ENCODE results near the gene TNS3. TPM values are rescaled to one million over a fixed set of nuclear protein-coding genes. Genes with fewer than 3 reads are reported as not detected.

Gene TNS3
- total and polyA plus RNA-seq, 2 donors (not counting 1 experiment from before 2014, with no cell fraction given): 11.4 to 77.5 TPM

GRCh38 chr7:47247132-47247531 lies 334.8 kb downstream of the TNS3 start:
- Histone ChIP-seq H2AFZ (ENCODE audit: insufficient read depth, low read depth, low read length, poor library complexity, severe bottlenecking) (no peak overlapping the region), H4K20me1 (ENCODE audit: control insufficient read depth, insufficient read depth, low read length, poor library complexity, severe bottlenecking) (no peaks in the 10 kb centered on the region), H3K27ac (ENCODE audit: low read length in 2 of 2) (no peak overlapping the region), H3K4me1 (ENCODE audit: control insufficient read depth in 2 of 2, insufficient read depth in 2 of 2, low read length in 2 of 2) (no peaks in the 10 kb centered on the region), H3K79me2 (ENCODE audit: control insufficient read depth, insufficient read depth, low read length) (no peaks in the 10 kb centered on the region), H3K27me3 (replicated peaks in 1 of 4; ENCODE audit: control extremely low read depth in 1 of 4, control insufficient read depth in 3 of 4, insufficient read depth in 4 of 4, low read length in 3 of 4) (no peaks in the 10 kb centered on the region), H3K9me3 (ENCODE audit: control extremely low read depth in 1 of 3, control insufficient read depth in 2 of 3, insufficient read depth in 1 of 3, low read length in 2 of 3) (peaks cover 0 to 5% (median 0%) of the 10 kb centered on the region in 3 donors), H3K4me3 (ENCODE audit: control extremely low read depth in 1 of 5, extremely low read depth in 1 of 5, insufficient read depth in 1 of 5, low read depth in 2 of 5, low read length in 4 of 5) (no peak overlapping the region), H3K4me2 (replicated peaks; ENCODE audit: low read depth, low read length, poor library complexity, severe bottlenecking) (no peak overlapping the region), H3K36me3 (replicated peaks in 1 of 2; ENCODE audit: control extremely low read depth in 1 of 2, control insufficient read depth in 1 of 2, extremely low read depth in 1 of 2, insufficient read depth in 2 of 2, low read length in 1 of 2) (no peaks in the 10 kb centered on the region), H3K9ac (ENCODE audit: low read length) (no peak overlapping the region)
- POLR2A ChIA-PET: no interaction called here
- Mint-ChIP-seq H3K27me3 (no peaks in the 10 kb centered on the region), H3K9me3 (ENCODE audit: insufficient read depth) (peaks cover 4% of the 10 kb centered on the region), H3K4me3 (no peak overlapping the region), H3K4me1 (no peaks in the 10 kb centered on the region), H3K27ac (no peak overlapping the region)
- WGBS (ENCODE audit: insufficient coverage): 74% methylated on average over 5 of the region's 5 CpGs
- intact Hi-C loops (cut with micrococcal nuclease): no loop called here
- CTCF ChIA-PET: no interaction called here
- TF ChIP-seq EZH2 (IDR thresholded peaks at IDR 0.05; ENCODE audit: borderline replicate concordance, insufficient read depth, low read depth, low read length, poor library complexity, severe bottlenecking) (no peak), CTCF (IDR thresholded peaks at IDR 0.05) (no peak)
- no peak for ATAC-seq (ENCODE audit: low read depth)
- no peak for DNase-seq

- Histone ChIP-seq H3K9ac (ENCODE audit: low read length) (no peak overlapping the region), H3K27me3 (replicated peaks in 1 of 4; ENCODE audit: control extremely low read depth in 1 of 4, control insufficient read depth in 3 of 4, insufficient read depth in 4 of 4, low read length in 3 of 4) (no peaks in the 10 kb centered on the region), H3K9me3 (ENCODE audit: control extremely low read depth in 1 of 3, control insufficient read depth in 2 of 3, insufficient read depth in 1 of 3, low read length in 2 of 3) (no peaks in the 10 kb centered on the region), H3K27ac (ENCODE audit: low read length in 2 of 2) (no peak overlapping the region), H3K4me1 (ENCODE audit: control insufficient read depth in 2 of 2, insufficient read depth in 2 of 2, low read length in 2 of 2) (no peaks in the 10 kb centered on the region), H3K79me2 (ENCODE audit: control insufficient read depth, insufficient read depth, low read length) (no peaks in the 10 kb centered on the region), H3K36me3 (replicated peaks in 1 of 2; ENCODE audit: control extremely low read depth in 1 of 2, control insufficient read depth in 1 of 2, extremely low read depth in 1 of 2, insufficient read depth in 2 of 2, low read length in 1 of 2) (no peaks in the 10 kb centered on the region), H2AFZ (ENCODE audit: insufficient read depth, low read depth, low read length, poor library complexity, severe bottlenecking) (no peak overlapping the region), H3K4me2 (replicated peaks; ENCODE audit: low read depth, low read length, poor library complexity, severe bottlenecking) (no peak overlapping the region), H4K20me1 (ENCODE audit: control insufficient read depth, insufficient read depth, low read length, poor library complexity, severe bottlenecking) (no peaks in the 10 kb centered on the region), H3K4me3 (ENCODE audit: control extremely low read depth in 1 of 5, extremely low read depth in 1 of 5, insufficient read depth in 1 of 5, low read depth in 2 of 5, low read length in 4 of 5) (no peak overlapping the region)
- Mint-ChIP-seq H3K9me3 (ENCODE audit: insufficient read depth) (no peaks in the 10 kb centered on the region), H3K4me1 (no peaks in the 10 kb centered on the region), H3K27me3 (no peaks in the 10 kb centered on the region), H3K27ac (no peak overlapping the region), H3K4me3 (no peak overlapping the region)
- ATAC-seq (ENCODE audit: low read depth) (no peak), DNase-seq (no peak)
- POLR2A ChIA-PET: no interaction called here
- intact Hi-C loops (cut with micrococcal nuclease): no loop called here
- CTCF ChIA-PET: interaction anchor here (2.9 kb wide), 1 partner anchor 9 kb away, joined by 15 read pairs; no protein-coding TSS in a partner anchor
- TF ChIP-seq CTCF (IDR thresholded peaks at IDR 0.05) (no peak), EZH2 (IDR thresholded peaks at IDR 0.05; ENCODE audit: borderline replicate concordance, insufficient read depth, low read depth, low read length, poor library complexity, severe bottlenecking) (no peak)
These were observed 337.2 kb downstream of the TNS3 start for GRCh38 chr7:47244692-47245091.

All from B cell (primary cell).